Stimulated activated CD4-positive, alpha-beta T cell treated with anti-CD3 and anti-CD28 coated beads, Interleukin-4, amount 100 ng/mL, for 1 hour (primary cell): ENCODE measurements around the gene OTOF.
A peak's percentile ranks its signal among the peaks of the same experiment; 100 is the strongest.
"Not testable (repeated sequence)": the region's sequence is repeated elsewhere in the genome, so short reads cannot be mapped to it uniquely, and the experiment has no call there.

Experiments used
- DNase-seq: peaks from one replicate; pipeline ENCODE4 v3.0.0-alpha.2; 2020

OTOF gene

DNA sequence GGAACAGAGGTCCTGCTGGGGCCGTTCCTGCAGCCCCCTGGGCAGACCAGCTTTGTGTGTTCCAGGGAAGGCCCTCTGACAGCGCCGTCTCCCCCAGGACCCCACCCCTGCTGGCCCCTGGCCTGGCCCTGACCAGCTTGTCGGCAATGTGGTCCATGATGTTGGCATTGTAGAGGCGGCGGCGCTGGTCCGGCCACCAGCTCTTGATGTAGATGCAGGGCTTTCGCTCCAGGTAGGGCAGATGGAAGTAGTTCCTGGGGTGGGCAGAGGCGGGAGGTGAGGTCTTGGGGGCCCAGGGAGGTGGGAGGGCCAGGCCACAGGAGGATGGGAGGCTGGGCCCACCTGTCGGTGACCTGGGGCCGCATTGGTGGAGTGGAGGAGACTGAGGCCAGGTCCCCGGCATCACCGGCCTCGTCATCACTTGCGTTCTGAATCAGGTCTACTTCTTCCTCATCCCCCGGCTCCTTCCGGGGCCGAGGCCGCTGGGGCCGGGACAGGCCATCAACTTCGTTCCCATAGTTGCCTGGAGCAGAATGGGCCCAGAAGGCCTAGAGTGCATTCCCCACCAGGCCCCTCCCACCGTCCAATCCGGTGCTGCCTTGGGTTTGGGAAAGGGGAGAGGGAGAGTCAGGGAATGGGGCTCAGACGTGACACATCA is 1.3 kb upstream of the OTOF start:
- DNase-seq = no peak

DNA sequence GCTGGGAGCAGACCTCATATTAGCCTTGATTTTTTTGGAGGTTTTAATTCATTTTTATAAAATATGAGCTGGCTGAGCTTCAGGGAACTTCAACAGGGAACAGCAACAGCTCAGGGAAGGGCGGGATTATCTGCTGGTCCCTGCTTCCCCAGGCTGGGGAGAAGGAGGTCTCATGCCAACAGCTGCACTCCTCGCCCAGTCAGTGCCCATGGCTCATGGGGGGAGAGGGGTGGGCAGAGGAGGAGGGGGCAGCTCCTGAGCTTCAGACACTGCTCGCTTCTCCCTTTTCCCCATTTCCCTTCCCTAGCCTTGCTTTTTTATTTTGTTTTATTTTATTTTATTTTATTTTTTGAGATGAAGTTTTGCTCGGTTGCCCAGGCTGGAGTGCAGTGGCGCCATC is 442 bp upstream of the OTOF start:
- DNase-seq = no peak

DNA sequence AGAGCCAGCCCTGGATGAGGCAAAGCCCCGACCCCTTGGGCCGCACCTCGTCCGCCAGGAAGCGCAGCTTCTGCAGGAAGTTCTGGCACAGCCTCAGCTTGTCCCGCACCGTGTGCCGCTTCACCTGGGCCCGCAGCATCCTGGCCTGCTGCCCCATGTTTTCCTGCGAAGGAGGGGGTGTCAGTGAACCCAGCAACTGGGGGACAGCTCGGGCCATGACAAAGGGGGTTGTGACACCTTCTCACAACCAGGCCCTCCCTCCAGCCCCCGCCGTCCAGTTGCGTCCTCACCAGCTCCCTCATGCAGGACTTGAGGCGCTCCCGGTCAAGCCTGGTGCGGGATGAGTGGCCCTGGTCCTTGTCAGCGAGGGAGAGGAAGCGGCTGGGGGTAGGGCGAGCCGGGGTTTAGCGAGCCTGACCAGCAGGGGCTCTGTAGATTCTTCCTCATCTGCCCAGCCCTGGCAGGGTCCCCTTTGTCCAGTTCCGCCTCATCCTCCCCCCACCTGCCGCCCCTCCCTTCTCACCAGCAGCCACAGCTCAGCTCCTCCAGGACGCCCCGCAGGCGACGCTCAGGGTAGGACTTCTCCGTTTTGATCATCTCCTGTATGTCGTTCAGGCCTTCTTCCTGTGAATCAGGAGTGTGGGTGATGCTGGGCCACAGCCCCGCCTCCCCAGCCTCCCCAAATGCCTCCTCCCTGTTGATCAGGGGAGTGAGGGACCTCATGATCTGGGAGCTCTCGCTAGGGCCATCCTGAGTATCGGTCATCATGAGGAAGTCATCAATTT is 606 bp downstream of the OTOF start:
- no peak for DNase-seq

GRCh38 chr2:26475832-26476501 is 2.0 kb downstream of the OTOF start:
- DNase-seq = no peak

GRCh38 chr2:26475037-26475436 is 2.9 kb downstream of the OTOF start:
- DNase-seq = no peak

- DNase-seq = no peak
These were observed 3.6 kb downstream of the OTOF start for GRCh38 chr2:26474261-26474785.

- no peak for DNase-seq
These were observed 4.1 kb downstream of the OTOF start for GRCh38 chr2:26473796-26474195.

GRCh38 chr2:26472821-26473655 is 4.9 kb downstream of the OTOF start:
- DNase-seq = no peak

GRCh38 chr2:26471766-26472706 is 5.9 kb downstream of the OTOF start:
- DNase-seq = no peak

GRCh38 chr2:26471289-26471688 is 6.6 kb downstream of the OTOF start:
- no peak for DNase-seq

- no peak for DNase-seq
These were observed 7.2 kb downstream of the OTOF start for GRCh38 chr2:26470601-26471260.

DNA sequence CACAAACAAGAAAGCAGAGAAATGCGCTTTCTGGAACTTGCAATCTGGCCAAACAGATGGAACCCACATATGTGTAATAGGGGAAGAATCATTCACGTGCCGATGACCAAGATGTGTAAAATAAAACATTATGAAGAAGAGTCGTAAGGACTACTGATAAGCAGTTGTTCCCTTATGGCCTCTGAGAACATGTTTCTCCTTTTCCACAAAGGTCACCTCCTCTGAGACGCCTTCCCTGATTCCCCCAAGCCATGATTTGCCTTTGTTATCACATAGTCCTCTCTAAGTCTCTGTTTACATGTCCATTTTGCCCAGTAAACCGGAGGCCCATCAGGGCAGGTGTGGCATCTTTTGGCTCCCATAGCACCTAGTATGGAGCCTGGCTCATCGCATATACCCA is 8.0 kb downstream of the OTOF start:
- DNase-seq = no peak

- peak; percentile 65 for DNase-seq
These were observed 8.7 kb downstream of the OTOF start for GRCh38 chr2:26469092-26469710.

DNA sequence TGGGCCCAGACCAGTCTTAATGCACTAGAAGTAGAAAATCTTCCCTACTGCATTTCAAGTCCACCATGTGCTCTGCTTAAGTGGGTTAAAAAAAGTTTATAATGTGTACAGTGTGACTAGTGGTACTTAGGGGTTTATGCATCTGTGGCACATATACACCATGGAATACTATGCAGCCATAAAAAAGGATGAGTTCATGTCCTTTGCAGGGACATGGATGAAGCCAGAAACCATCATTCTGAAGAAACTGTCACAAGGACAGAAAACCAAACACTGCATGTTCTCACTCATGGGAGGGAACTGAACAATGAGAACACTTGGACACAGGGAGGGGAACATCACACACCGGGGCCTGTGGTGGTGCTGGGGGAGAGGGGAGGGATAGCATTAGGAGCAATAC is 9.4 kb downstream of the OTOF start:
- DNase-seq = not testable (repeated sequence)

DNA sequence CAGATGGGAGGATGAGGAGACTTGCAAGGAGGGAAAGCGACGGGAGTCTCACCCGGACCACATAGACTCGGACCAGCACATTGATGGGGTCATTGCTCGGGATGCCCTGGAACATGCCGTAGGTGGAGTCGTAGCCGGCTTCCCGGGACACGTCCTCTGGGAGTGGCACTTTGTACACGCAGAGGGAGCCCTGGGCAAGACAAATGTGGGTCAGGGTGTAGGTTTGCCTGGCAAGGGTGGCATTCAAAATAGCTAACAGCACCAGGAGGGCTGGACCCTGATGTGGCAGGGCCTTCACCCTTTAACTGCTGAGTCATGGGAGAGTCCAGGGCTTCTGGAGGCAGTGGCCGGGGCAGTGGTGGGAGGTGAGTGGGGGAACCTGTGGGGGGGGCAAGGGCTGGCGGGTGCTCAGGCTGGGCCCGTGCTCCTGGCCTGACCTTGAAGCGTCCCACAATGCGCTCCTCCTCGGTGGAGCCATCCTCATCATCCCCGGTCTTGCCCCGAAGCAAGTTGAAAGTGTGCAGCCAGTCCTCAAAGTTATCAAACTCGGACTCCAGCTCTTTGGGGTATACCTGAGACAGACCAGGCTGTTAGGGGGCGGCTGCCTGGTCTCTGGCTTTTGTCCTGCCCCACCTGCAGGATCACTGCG is 11.1 kb downstream of the OTOF start:
- no peak for DNase-seq

GRCh38 chr2:26465981-26466471 is 11.9 kb downstream of the OTOF start:
- no peak for DNase-seq

DNA sequence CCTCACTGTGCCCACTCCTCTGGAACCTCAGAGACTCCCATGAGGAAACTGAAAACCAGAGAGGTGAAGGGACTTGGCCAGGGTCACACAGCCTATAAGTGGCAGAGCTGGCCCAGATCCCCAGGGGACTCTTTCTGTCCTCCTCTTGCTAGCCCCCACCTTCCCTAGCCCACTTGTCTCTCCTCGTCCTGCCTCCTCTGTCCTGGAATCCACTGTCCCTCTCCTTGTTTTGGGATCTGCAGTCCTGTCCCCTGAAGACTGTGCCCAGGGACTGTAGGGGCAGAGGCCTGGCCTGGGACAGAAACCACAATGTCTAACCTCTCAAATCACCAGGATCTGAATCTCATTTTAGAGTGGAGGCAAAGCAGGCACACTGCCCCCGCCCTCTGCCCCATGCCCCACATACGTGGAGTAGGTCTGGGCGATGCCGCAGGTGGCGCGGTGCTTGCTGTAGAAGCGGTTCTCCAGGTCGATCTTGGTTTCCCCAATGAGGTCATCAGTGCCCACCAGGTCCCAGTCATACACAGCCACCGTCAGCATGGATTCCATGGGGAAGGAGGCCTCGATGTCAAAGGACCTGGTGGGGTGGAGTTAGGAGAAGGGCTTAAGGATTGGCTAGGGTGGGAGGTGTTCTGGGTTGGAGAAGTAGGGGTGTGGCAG is 12.5 kb downstream of the OTOF start:
- DNase-seq = no peak

GRCh38 chr2:26464390-26465265 is 13.3 kb downstream of the OTOF start:
- DNase-seq = no peak
